Endometrium (tissue), 2 donors: Measurements from ENCODE around the gene TMEM208.

Experiments
- FAIRE-seq: peaks from 2 replicates; lab custom pipeline; 2012; peaks lifted over from hg19 to GRCh38; lab: Jason Lieb, UNC
- donor health status: control.
- donor health status: control.

The TMEM208 gene

GRCh38 chr16:67226804-67227566, at the start of gene TMEM208:
TMEM208 (plus strand) TSS chr16:67227130; CDS start chr16:67227219, 89 bp downstream.
- peak; percentile 97 for FAIRE-seq

- no peak for FAIRE-seq
Measured at GRCh38 chr16:67177743-67178699, 48.9 kb upstream of the TMEM208 start.

GRCh38 chr16:67179421-67180080, 47.4 kb upstream of the TMEM208 start:
- no peak for FAIRE-seq

DNA sequence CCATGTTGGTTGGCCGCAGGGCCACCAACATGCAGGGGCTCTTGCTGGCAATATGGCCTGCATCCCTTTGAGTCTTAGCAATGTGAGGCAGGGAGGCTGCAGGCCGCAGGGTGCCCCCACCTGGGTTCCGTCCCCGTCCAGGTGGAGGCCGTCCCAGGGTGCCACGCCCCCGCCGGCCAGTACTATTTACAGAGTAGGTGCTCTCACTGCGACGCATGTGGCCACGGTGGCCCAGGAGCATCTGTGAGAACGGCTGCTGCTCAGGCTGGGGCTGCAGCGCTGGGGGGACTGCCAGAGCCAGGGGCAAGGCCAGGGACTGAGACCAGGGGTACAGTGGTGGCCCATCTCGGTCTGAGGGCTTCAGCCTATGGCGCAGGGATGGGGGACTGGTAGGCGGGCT, 46.8 kb upstream of the TMEM208 start:
- no peak for FAIRE-seq

- no peak for FAIRE-seq
Measured at GRCh38 chr16:67181346-67181745, 45.6 kb upstream of the TMEM208 start.

GRCh38 chr16:67182288-67182687, 44.6 kb upstream of the TMEM208 start:
- FAIRE-seq, result no peak

DNA sequence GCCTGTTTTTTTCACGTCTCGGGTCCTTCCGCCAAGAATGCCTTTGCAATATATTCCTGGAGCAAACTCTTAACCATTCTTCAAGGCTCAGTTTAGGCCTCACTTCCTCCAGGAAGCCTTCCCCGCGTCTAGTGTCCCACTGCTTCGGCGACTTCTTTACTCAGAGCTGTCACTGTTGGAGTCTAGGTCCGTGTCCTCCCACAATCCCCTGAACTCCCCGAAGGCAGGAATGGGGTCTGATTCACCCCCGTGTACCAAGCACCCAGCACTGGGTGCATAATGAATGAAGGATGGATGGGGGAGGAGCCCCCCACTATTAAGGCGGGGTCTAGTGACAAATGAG, 43.7 kb upstream of the TMEM208 start:
- no peak for FAIRE-seq

DNA sequence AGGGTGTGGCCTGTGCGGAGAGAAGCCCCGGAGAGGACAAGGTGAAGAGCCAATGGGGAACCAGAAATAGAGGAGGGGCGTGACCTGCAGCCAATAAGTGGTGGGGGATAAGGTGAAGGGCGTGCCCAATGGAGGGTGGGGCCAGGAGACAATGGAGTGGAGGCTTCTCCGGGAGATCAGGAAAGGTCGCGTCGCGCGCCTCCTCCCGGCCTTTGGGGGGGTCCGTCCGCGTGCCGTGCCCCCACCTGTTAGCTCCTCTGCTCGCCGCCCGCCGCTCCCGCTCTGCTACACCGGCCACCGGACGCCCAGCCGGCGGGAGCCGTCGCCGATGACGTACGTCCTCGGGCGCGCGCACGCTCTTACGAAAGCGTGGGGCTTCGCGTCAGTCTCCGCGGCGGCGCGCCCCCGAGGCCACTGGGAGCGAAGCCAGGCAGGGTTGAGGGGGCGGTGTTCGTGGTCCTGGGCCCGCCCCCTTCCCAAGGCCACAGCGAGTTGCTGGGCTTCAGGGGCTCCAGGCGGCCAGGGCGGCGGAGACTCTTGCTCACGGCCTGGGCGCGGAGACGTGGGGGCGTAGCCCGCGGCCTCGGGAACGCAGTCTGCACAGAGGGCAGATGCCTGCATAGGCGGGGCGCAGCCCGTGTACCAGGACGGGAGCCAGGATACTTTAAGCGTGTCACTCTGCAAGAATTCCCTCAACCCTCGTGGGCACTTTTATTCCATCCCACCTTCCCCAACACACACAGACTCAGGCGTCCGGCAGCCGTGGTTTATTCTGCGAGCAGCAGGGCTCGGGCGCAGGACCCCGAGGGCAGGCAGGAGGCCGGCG, 43.1 kb upstream of the TMEM208 start, which contains the start of gene MATCAP1:
TSS of gene MATCAP1 (minus strand) at position 337 of the 826 bp plus-strand sequence. CDS start 3,353 bp downstream, outside the sequence.
- peak; percentile 95 for FAIRE-seq

DNA sequence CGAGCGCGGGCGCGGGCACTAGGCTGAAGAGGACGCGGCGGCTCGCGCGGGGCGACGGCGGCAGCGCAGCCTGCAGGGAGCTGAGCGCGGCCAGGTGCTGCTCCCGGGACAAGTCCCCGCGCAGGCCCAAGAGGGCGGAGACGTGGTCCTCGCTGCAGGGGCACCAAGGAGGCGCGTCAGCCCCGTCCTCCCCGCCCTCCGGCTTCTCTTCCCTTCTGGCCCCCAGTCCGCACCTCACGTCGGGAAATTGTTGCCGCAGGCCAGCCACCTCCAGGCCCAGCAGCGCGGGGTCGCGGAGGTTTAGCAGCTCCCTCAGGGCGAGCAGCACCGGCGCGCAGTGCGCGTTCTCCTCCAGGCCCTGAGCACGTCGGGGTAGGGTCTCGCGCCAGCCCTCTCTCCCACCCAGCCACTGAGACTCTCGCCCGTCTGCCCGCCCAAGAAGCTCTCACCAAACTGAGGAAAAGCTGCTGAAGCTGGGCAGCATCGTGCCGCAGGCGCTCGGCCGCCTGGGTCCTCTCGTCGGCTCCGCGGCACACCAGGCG, 42.4 kb upstream of the TMEM208 start:
- no peak for FAIRE-seq

DNA sequence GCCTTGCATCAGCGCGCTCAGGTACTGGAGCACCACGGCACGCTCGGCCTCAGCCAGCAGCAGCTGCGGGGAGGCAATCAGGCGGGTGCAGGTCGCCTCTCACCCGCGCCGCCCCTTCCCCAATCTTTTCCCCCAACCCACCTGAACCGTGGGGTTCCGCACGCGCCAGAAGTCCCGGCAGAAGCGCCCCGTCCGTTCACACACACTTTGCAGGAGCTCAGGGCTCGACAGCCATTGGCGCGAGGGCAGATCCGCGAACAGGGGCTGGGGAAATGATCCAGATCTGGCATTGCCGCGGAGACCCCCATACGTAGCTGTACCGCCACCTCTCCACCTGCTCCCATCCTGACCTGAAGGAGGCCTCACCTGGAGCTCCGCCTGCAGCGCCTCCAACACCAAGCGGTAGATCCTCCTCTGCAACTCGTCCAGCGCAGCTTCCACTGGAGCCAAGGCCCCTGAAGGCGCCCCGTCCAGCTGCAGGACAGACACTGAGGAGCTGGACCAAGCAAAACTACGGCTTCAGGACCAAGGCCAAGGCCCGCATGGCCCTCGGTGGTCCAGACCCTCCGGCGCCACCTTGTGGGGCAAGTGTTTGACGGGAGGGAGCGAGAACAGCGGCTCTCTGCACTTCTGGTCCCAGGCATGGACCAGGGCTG, 41.8 kb upstream of the TMEM208 start:
- FAIRE-seq, result no peak

DNA sequence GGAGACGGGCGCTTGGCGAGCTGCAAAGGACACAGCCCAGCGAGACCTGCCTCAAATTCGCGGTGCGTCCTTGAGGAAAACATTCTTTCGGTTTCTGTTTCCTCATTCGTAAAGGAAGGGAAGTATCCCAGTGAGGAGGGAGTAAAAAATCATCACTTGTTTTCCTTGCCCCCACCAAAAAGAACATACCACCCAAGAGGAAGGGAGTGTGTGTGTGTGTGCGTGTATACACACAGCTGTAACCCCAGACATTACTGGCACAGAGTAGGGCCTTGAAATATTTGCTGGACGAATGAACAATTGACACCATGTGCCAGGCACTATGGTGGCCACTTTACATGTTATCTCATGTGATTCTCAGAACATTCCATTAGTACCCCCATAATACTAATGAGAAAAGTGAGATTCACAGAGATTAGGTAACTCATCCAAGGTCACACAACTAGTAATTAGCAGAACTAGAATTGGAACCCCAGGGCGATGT, 41.2 kb upstream of the TMEM208 start:
- FAIRE-seq, result no peak

- no peak for FAIRE-seq
Measured at GRCh38 chr16:67186550-67186950, 40.4 kb upstream of the TMEM208 start.

DNA sequence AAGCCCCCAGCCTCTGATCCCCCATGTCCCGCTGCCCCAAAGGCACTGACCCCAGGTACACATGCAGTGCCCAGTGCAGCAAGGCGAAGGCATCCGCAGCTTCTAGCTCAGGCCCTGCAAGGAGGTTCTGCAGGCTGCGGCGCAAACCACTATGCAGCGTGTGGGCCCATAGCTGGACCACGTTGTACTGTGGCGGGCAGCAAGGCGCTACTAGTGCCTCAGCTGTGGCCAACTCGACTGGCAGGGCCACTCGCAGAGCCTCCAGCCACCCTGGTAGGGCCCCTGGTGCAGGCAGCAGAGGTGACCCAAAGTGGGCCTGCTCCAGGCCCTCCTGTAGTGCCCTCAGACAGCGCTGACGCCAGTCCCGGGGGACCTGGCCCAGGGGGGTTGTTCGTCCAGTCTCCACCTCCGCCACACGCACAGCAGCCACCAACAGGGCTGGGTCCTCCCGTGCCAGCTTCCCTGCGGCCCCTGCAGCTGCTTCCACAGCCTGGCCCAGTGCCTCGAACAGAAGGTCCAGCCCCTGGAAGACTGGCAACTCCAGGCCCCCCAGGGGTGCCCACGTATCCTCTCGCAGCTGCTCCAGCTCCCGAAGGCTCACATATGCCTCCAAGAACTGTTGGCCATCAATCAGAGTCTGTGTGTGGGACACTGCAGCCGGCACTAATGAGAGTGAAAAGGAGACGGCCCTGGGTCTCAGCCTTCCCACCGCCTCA, 39.6 kb upstream of the TMEM208 start:
- FAIRE-seq, result no peak

DNA sequence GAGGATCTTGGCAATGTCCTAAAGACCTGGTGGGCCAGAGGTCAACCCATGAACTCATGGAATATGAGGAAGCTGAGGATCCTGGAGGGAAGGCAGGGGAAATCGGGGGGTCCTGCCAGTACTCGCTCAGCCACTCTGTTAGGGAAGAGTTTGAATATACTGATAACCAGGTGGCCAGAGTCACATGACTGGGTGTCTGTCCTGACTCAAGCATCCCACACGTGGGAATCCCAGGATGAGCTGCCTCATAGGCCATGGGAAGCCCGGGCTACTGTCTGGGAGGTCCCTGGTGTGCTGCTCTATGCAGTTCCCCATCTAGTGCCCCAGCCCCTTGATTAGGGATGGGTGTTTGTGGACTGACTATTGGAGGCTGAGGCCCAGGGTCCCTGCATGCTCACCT, 38.6 kb upstream of the TMEM208 start:
- no peak for FAIRE-seq

DNA sequence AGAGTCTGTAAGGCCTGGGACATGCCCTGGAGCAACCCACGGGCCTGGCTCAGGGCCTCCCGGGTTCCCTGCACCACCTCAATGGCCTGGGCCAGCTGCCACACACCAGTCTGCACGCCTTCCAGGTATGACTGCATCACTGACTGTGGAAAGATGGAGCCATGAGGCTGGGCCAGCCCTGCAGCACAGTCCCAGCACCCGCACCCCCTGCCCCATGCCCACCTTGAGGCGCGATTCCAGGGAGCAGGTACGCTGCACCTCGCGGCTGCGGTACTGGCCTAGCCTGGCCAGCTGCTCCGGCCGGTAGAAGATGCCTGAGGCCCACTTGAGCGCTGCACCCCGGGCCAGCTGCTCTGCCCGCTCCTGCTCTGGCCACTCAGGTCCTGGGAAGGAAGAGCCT, 38.1 kb upstream of the TMEM208 start:
- no peak for FAIRE-seq

GRCh38 chr16:67190041-67190440, 36.9 kb upstream of the TMEM208 start, which contains the start of gene EXOC3L1:
EXOC3L1 (minus strand) TSS chr16:67190136; CDS start chr16:67189676, 460 bp downstream.
- no peak for FAIRE-seq

GRCh38 chr16:67190448-67191399, 36.2 kb upstream of the TMEM208 start:
- FAIRE-seq, result no peak

- FAIRE-seq, result no peak
Measured at GRCh38 chr16:67191411-67191994, 35.4 kb upstream of the TMEM208 start.
